ENCODE results near the gene KIFC3.
"Not testable (repeated sequence)": the region's sequence is repeated elsewhere in the genome, so short reads cannot be mapped to it uniquely, and the experiment has no call there.

Gene KIFC3

GRCh38 chr16:57802341-57803133 is at the start of gene KIFC3:
TSS of gene KIFC3 (minus strand) at chr16:57802491. CDS start at chr16:57798243, 4,248 bp downstream.
- DNase-seq = peak; percentile 46

GRCh38 chr16:57848181-57848580 is 45.9 kb upstream of the KIFC3 start:
- DNase-seq = no peak

- DNase-seq = not testable (repeated sequence)
Observed at GRCh38 chr16:57846931-57847330, 44.6 kb upstream of the KIFC3 start.

GRCh38 chr16:57846078-57846697 is 43.9 kb upstream of the KIFC3 start:
- DNase-seq = no peak

DNA sequence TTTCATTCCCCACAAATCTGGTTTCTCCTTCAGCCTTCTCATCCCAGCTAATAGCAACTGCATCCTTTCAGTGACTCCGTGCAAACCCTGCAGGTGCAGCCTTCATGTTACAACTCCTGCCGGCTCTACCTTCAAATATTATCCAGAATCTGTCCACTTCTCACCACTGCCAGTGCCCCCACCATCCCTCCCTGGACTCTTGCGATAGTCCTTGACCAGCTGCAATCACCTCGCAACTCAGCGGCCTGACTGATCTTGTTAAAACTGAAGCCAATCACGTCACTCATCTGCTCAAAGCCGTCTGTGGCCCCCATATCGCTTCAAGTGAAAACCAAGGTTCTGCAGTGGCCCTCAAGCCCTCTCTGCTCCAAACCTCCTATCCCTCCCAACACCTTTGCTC is 42.8 kb upstream of the KIFC3 start:
- no peak for DNase-seq

- no peak for DNase-seq
Observed at GRCh38 chr16:57844416-57845030, 42.2 kb upstream of the KIFC3 start.

DNA sequence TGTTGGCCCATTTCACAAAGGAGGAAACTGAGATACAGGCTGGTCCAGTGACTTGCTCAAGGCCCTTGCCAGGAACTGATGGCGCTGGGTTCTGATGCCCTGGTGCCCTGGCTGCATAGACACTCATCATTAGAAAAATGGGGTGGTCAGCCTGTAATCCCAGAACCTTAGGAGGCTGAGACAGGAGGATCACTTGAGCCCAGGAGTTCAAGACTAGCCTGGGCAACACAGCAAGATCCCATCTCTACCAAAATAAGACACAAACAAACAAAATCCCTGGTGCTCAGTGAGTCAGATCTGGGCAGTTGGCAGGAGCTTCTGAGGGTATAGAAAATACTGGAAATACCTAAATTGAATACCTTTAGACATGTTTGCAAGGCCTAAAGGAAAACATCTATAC is 41.1 kb upstream of the KIFC3 start:
- DNase-seq = no peak

DNA sequence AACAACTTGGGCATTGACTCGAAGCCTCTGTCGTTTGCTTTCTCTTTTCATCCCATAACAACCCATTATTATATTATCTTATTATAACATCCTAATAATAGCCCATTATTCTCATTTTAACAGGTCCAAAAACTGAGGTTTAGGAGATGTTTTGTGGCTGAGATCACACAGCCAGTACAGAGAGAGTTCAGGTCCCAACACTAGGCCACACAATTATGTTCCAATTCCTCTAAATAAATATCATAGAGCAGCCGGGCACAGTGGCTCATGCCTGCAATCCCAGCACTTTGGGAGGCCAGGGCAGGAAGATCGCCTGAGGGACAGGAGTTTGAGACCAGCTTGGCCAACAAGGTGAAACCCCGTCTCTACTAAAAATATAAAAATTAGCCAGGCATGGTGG is 40.3 kb upstream of the KIFC3 start:
- DNase-seq = no peak

DNA sequence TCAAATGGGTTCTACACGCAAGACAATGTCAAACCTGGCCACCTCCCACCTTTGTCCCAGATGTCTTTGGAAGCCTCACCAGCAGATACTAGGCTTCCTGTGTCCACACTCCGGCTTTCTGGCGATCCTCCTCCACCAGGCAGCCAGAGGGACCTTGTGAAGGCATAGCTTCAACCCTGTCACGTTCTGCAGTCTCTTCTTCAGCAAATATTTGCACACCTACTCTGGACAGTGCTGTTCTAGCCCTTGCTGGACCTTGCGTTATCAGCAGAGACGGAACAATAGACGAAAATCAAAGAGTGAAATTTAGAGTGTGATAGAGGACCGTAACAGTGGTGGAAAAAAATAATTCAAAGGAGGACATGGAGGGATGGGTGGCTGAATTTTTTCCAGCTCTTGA is 38.5 kb upstream of the KIFC3 start:
- no peak for DNase-seq

- no peak for DNase-seq
Observed at GRCh38 chr16:57838161-57838560, 35.9 kb upstream of the KIFC3 start.

GRCh38 chr16:57837305-57838125 is 35.2 kb upstream of the KIFC3 start:
- DNase-seq = no peak

GRCh38 chr16:57835439-57835838 is 33.1 kb upstream of the KIFC3 start:
- DNase-seq = not testable (repeated sequence)

DNA sequence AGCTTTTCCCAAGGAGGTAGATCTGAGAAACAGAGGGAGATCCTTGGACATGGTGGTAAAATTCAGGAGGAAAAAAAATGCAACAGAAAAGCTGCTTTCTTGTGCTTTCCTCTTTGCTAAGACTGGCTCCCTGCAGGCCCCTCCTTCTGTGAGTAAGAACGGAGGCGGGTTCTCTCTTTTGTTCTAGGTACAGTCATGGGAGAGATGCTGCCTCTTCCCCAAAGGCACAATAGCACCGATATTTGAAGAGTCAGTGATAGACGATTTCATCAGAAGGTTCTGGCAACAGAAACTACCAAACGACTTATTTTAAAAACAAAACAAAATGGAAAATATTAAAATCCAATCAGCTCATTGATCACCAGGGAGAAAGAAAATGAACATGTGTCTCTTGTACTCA is 32.6 kb upstream of the KIFC3 start:
- DNase-seq = no peak

- no peak for DNase-seq
Observed at GRCh38 chr16:57830890-57831484, 28.7 kb upstream of the KIFC3 start.

DNA sequence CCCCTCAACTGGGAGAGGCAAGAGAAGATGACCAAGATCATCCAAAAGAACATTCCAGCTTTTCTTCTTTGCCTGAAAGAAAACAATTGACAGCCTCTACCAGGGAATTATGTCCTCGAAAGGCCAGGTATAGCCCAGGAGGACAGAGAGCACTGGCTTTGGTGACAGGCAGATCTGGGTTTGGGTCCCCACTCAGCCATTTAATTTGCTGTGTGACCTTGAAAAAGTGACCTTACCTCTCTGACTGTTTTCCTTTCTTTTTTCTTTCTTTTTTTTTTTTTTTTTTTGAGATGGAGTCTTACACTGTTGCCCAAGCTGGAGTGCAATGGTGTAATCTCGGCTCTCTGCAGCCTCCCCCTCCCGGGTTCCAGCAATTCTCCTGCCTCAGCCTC is 27.7 kb upstream of the KIFC3 start:
- no peak for DNase-seq

DNA sequence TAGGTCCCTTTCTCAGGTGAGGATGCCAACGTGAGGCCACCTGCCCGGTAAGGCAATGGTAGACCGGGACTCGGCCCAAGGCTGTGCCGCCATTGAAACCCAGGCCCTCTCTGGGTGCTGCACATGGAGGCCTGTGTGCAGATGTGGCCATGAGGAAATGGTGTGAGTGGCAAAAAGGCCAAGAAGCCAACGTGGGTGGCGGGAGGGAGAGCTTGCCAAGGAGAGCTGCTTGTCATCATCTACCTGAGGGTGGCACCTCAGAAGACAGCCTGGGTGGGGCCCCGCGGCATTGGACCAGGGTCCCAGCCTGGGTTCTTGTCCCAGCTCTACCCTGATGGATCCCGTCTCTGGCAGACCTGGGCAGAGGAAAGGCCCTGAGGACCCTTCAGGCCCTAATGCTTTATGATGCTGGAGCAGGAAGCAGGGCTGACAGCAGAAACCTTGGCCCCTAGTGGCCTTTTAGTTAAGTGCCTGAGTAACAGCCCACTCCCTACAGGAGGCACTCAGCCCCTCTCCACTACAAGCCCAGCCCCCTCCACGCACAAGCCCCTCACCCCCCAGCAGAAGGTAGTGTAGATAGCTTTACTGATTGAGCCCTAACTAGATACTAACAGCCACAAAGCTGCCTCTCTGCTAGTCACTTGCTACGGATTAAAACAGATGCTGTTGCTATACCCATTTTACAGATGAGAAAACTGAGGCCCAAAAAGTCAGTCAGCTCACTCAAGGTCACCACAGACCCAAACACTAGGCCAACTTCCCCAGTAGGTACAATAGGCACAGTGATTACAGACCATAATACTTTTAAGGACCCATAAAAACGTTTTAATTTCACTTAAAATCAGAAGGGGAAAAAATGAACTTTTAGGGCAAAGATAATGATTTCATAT is 26.2 kb upstream of the KIFC3 start:
- DNase-seq = no peak

DNA sequence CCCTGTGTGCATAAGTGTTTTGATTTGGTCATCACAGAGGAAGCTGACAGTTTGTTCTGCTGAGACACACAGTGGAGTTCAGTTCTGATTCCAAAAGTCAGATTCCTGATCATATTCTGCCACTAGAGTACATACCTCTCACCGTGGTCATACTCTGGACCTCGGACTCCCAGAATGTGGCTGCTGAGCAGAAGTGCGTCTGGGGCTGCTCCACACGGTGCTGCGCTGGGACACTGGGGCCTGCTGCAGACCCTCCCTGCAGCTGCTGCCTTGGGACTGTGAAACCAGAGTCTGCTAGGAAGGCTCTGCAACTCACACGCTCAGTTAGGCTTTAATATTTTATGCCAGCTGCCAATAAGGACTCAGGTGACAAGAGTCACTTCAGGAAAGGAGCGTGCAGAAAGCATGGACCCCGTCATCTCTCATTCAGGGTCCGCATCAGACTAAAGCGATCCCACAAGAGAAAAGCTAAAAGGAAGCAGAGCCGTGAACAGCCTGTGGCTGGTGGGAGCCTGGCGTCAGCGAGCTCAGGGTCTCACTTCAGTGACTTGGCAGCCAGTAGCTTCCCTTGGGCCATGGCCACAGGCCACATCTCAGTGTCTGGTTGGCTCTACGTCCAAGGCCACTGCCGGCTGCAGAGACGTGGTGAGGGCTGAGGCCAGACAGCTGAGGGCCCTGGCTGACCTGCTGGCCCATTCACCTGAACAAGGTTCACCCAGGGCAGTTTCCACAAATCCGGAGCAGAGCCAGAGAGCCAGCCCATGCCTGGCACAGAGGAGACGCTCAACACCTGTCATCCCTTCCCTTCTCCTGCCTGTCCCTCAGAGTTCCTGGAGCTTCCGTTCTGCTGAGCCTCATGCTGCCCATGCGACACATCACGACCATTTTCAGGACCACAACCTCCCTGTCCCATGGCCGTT is 24.7 kb upstream of the KIFC3 start:
- DNase-seq = no peak

DNA sequence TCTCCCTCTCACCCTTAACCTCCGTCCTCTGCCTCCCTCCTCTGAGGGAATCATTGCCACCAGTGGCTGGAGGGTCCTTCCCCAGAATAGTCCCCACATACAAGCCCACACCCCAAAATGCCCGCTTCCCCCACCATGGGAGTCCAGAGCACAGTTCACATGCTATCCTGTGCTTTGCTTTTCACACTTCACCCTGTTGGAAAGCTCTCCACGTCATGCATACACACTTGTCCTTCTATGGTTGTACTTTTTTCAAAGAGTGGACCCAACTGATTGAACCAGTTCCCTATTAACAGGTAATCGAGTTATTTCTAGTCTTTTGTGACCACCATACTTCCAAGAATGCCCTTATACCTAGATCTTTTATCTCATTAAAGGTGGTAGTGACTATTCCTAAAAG is 23.8 kb upstream of the KIFC3 start:
- no peak for DNase-seq

DNA sequence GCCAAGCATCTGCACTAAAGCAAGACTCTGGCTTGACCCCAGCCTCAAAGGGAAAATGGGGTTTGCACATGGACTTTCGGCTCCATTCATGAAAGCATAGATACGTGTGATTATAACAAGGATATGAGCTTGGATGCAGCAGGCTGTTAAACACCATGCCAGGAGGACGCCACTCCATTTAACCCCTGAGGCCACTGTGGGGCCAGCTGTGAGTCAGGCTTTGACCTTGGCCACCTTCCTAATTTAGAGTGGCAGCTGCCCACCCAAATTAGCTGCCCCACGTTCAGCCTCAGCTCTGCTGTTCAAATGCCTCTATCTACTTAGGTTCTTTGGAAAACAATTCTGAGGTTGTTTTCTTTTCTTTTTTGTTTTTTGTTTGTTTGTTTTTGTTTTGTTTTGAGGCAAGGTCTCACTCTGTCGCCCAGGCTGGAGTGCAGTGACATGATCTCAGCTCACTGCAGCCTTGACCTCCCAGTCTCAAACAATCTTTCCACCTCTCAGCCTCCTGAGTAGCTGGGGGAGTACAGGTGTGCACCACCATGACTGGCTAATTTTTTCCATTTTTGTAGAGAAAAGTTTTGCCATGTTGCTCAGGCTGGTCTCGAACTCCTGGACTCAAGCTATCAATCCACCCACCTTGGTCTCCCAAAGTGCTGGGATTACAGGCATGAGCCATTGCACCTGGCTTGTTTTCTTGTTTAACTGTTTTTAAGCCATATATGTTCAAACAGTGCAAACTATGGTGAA is 23.2 kb upstream of the KIFC3 start:
- no peak for DNase-seq

GRCh38 chr16:57824888-57825287 is 22.6 kb upstream of the KIFC3 start:
- DNase-seq = no peak
